Left lung (tissue), 10 donors: ENCODE measurements around the gene RTCA. TPM values are rescaled to one million over a fixed set of nuclear protein-coding genes. Genes with fewer than 3 reads are reported as not detected.

ENCODE experiments used
- ATAC-seq: fragments of 200-7000 bp; cut with Tn5 transposase; one replicate; pipeline ENCODE4 v1.9.1; 2020; ENCODE audit warnings: moderate library complexity
- DNase-seq, 4 donors: peaks; one replicate each; pipeline ENCODE4 v3.0.0-alpha.2; 2013 to 2020
- H3K27ac ChIP-seq, 2 donors: fragments of 200-600 bp; sonication (generic) in 1 of 2; one replicate each; pipeline versions ENCODE4 v1.5.0 to v1.8.0; 2020 to 2021
- H3K27me3 ChIP-seq, 2 donors: fragments of 200-600 bp; sonication (generic) in 1 of 2; one replicate each; pipeline versions ENCODE4 v1.5.0 to v1.8.0; 2020 to 2021
- H3K36me3 ChIP-seq, 2 donors: fragments of 200-600 bp; sonication (generic) in 1 of 2; one replicate each; pipeline versions ENCODE4 v1.5.0 to v1.8.0; 2020 to 2021
- H3K4me1 ChIP-seq, 2 donors: fragments of 200-600 bp; one replicate each; pipeline ENCODE4 v1.8.0; 2021
- H3K4me3 ChIP-seq, 2 donors: fragments of 200-600 bp; sonication (generic) in 1 of 2; one replicate each; pipeline versions ENCODE4 v1.5.0 to v1.8.0; 2020 to 2021; ENCODE audit warnings: mild to moderate bottlenecking in 1 of 2
- H3K9me3 ChIP-seq, 2 donors: fragments of 200-600 bp; sonication (generic) in 1 of 2; one replicate each; pipeline versions ENCODE4 v1.5.0 to v1.8.0; 2020 to 2021
- CTCF ChIP-seq, 2 donors: fragments of 200-600 bp; sonication (generic) in 1 of 2; IDR thresholded peaks; one replicate each; pipeline versions ENCODE4 v1.5.0 to v1.8.0; 2021; ENCODE audit warnings: antibody characterized with exemption in 2 of 2
- intact Hi-C, 2 donors: fragments of 100-400 bp; cut with DNase I; formaldehyde crosslinking; loops; one replicate each; pipeline versions ENCODE4 v1.11.2 to v1.14.2; 2022
- polyA plus RNA-seq, 6 donors: library from polyadenylated mRNA; unstranded; fragments of 120-200 nt; gene quantifications; one replicate each; pipeline ENCODE4 v1.2.1, GENCODE V29; 2013; ENCODE audit not compliant: insufficient read length in 6 of 6
- total RNA-seq, 2 donors: library from RNA; stranded (reverse); fragmentation: NEBNext Ultra II Directional; extraction: Animal tissue kit (Norgen Biotek cat#: 25700); gene quantifications; one replicate each; pipeline ENCODE4 v1.2.1, GENCODE V29; 2021
- donor health status: DM: no; HTN: yes; CAD: no.
- donor health status: DM: no; HTN: no; CAD: no.

RTCA gene
- total and polyA plus RNA-seq, 8 donors, result 26.7 to 38.7 (median 31.3) TPM

GRCh38 chr1:100304227-100304626 is 38.2 kb downstream of the RTCA start:
- DNase-seq (no peak), ATAC-seq (no peak)
- H3K4me1 ChIP-seq, result no peaks in the 10 kb centered on the region

GRCh38 chr1:100304921-100305320 is 38.9 kb downstream of the RTCA start:
- no peak for ATAC-seq
- no peak overlapping the region for H3K4me3 ChIP-seq
- TF ChIP-seq CTCF (IDR thresholded peaks at IDR 0.05), result no peak
- intact Hi-C loops, result no loop called here
- H3K36me3 ChIP-seq, result no peaks in the 10 kb centered on the region
- peaks cover 0 to 2% of the 10 kb centered on the region in 2 donors for H3K9me3 ChIP-seq
- DNase-seq, result no peak
- no peaks in the 10 kb centered on the region for H3K27me3 ChIP-seq
- H3K27ac ChIP-seq, result no peak overlapping the region
- H3K4me1 ChIP-seq, result no peaks in the 10 kb centered on the region

More at GRCh38 chr1:100304227-100304626, 38.2 kb downstream of the RTCA start:
- no peak overlapping the region for H3K27ac ChIP-seq
- TF ChIP-seq CTCF (IDR thresholded peaks at IDR 0.05), result no peak
- intact Hi-C loops, result no loop called here
- no peaks in the 10 kb centered on the region for H3K9me3 ChIP-seq
- no peaks in the 10 kb centered on the region for H3K36me3 ChIP-seq
- H3K4me3 ChIP-seq, result no peak overlapping the region
- no peaks in the 10 kb centered on the region for H3K27me3 ChIP-seq

- intact Hi-C loops, result no loop called here
Measured at GRCh38 chr1:100305954-100306353, 39.9 kb downstream of the RTCA start.

GRCh38 chr1:100306735-100307313 is 40.8 kb downstream of the RTCA start:
- Histone ChIP-seq H3K9me3 (peaks cover 0 to 7% of the 10 kb centered on the region in 2 donors), H3K4me3 (no peak overlapping the region), H3K27me3 (no peaks in the 10 kb centered on the region), H3K4me1 (no peaks in the 10 kb centered on the region), H3K27ac (no peak overlapping the region), H3K36me3 (no peaks in the 10 kb centered on the region)
- ATAC-seq (no peak), DNase-seq (no peak)
- intact Hi-C loops, result no loop called here
- TF ChIP-seq CTCF (IDR thresholded peaks at IDR 0.05), result no peak

More at GRCh38 chr1:100305954-100306353, 39.9 kb downstream of the RTCA start:
- no peak overlapping the region for H3K27ac ChIP-seq
- no peak overlapping the region for H3K4me3 ChIP-seq
- no peak for TF ChIP-seq CTCF (IDR thresholded peaks at IDR 0.05)
- H3K36me3 ChIP-seq, result no peaks in the 10 kb centered on the region
- H3K9me3 ChIP-seq, result peaks cover 0 to 7% of the 10 kb centered on the region in 2 donors
- H3K27me3 ChIP-seq, result no peaks in the 10 kb centered on the region
- peak; percentile 82 for ATAC-seq
- DNase-seq, result no peak
- H3K4me1 ChIP-seq, result no peaks in the 10 kb centered on the region

GRCh38 chr1:100308777-100309176 is 42.8 kb downstream of the RTCA start:
- no peak overlapping the region for H3K27ac ChIP-seq
- no peak for DNase-seq

More at GRCh38 chr1:100308777-100309176, 42.8 kb downstream of the RTCA start:
- no peak for TF ChIP-seq CTCF (IDR thresholded peaks at IDR 0.05)
- Histone ChIP-seq H3K9me3 (peaks cover 0 to 7% of the 10 kb centered on the region in 2 donors), H3K4me3 (no peak overlapping the region), H3K27me3 (no peaks in the 10 kb centered on the region), H3K4me1 (no peaks in the 10 kb centered on the region), H3K36me3 (no peaks in the 10 kb centered on the region)
- ATAC-seq, result no peak
- intact Hi-C loops, result no loop called here
